HPDE6-E6E7 (cell line): ENCODE results near the gene SLC9A2.

ENCODE experiments used
- DNase-seq: peaks from one replicate; pipeline ENCODE4 v3.0.0; 2011; ENCODE audit warnings: missing footprints; ENCODE audit errors: extremely low spot score

The SLC9A2 gene

GRCh38 chr2:102735416-102736109 is 116.2 kb downstream of the SLC9A2 start:
- no peak for DNase-seq

- DNase-seq, result no peak
Observed at GRCh38 chr2:102736110-102736409, 116.7 kb downstream of the SLC9A2 start.

DNA sequence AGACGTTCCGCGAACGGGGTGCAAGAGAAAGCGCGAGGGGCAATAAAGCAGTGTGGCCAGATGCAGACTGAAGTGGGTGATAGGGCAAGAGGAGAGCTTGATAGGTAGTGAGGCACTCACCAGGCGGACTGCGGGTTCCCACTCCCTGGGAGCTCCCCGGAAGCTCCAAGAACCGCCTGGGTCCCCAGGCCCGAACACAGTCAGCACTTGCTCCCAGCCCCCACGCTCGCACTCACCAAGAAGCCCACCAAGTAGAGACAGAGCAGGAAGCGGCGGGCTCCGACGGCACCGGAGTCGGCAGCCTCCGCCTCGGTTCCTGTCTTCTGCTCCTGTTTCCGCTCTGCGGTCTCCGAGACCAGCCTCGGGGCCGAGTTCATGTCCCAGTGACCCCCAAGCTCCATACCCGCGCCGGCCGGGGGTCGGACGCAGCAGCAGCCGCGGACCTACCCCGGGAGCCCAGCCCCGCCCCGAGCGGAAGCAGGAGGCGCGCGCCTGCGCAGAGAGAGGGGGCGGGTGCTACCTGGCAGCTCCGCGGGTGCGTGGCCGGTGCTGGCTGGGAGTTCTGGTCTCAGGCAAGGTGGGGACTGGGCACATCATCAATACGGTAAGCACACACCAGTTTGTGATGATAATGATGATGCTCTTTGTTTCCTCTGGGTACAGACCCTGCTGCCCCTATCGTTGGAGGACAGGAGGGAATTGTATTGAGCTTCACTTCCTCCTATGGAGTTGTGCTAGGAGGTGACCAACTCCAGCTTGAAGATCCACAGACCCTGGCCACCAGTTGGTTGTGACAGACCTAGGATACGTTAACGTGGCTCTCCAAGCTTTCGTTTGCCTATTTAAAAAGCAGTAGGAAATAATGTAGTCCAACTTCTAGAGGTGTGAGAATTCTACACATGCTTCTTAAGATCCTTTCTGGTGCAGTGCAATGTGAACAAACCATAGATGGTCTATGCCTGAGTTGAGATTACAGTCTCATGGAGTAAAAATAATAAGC is 117.4 kb downstream of the SLC9A2 start:
- peak; percentile 80 for DNase-seq

GRCh38 chr2:102737431-102737830 is 118.1 kb downstream of the SLC9A2 start:
- DNase-seq, result no peak

DNA sequence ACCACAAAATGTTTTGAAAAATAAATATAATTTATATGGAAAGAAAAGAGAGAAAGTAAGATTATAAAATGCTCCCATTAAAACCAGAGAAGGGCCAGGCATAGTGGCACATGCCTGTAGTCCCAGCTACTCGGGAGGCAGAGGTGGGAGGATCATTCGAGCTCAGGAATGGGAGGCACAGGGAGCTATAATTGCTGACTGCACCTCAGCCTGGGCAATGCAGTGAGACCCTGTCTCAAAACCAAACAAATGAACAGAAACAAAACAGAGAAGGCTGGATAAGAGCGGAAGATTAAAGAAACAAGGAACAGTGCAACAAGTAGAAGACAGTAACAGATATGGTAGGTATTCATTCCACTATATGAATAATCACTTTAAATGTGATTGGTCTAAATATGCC is 123.9 kb downstream of the SLC9A2 start:
- DNase-seq, result no peak

GRCh38 chr2:102748107-102748506 is 128.8 kb downstream of the SLC9A2 start:
- no peak for DNase-seq

- DNase-seq, result no peak
Observed at GRCh38 chr2:102749938-102750337, 130.6 kb downstream of the SLC9A2 start.

DNA sequence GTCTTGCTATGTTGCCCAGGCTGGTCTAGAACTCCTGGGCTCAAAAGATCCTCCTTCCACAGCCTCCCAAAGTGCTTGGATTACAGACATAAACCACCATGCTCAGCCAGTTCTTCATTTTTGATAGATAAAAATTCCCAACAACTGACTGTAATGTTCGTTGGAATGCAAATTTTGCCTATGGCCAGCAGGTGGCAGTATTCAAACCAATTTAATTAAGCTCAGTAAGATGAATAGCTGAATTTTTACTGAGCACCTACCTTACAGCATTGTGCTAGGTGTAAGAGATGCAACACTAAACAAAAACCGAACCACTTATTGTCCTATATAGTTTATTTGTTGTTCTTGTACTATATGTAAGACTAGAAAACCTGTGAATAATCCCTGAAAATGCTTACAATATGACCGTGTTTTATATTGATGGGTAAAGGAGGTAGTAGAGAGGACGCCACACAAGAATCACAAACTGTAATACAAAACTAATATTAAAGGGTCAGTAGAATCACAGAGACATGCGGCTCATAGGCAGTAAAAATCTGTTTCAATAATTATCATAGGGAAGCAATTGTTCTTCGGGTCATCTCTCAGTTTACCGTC is 134.3 kb downstream of the SLC9A2 start:
- no peak for DNase-seq

DNA sequence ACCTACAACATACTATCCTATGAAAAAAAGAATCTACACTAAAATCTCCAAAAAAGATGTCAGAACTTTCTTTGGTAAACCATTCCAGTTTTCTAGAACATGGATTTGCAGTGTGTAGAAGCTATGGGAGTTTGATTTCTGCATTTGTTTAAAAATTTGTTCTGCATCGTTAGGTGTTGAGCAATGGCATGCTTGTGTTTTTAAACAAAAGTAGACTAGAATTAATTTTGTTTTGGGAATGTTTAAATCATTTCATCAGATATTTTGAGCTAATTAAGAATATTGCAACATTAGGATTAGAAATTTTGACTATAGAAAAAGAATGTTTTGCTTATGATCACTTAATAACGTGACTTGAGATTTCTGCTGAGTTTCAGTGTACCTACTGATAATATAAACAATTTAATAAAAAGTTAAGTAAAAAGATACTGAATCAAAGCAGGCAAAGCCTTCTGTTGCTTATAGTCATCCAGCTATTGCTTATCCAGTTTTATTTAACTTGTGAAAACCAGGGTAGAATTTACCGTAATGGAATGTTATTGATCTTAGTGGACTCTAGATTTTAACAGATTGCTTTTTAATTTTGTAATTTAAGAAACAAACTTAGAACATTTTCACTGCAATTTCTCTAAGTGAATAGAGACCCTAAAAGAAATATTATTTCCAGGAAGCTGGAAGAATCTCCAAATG is 135.2 kb downstream of the SLC9A2 start:
- DNase-seq, result no peak

- no peak for DNase-seq
Observed at GRCh38 chr2:102755284-102755683, 135.9 kb downstream of the SLC9A2 start.

DNA sequence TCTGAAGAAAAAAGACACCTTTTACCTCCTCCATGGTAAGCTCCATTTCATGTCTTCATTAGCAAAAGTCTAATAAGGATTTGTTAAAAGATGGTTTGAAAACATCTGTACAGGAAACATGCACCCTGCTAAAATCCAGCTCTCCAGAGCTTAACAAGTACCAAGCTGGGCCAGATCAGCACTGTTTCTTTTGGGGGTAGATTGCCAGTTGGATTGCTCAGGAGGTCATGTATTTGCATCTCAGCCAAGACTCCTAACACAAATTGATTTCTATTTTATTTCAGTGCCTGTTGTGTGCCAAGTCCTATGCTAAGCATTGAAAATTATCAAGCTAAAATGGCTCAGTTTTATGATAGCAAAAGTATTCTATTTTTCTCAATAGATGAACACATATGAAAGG is 139.1 kb downstream of the SLC9A2 start:
- DNase-seq, result no peak
